PC-3 (cell line): ENCODE data around the gene COPS3. TPM values are rescaled to one million over a fixed set of nuclear protein-coding genes. Genes with fewer than 3 reads are reported as not detected.

Source experiments
- ATAC-seq: fragments of 200-7000 bp; cut with Tn5 transposase; 2 replicates; pipeline ENCODE4 v1.9.1; 2020; ENCODE audit warnings: mild to moderate bottlenecking, moderate library complexity
- BruUV-seq: library from RNA; stranded (reverse); fragments of 400-500 nt; replicated peaks from 2 replicates; lab custom pipeline; 2021; lab: Mats Ljungman, UMichigan
- CTCF ChIA-PET: fragments of 300-600 bp; sonication (Branson Sonifier 250); formaldehyde crosslinking; loops from one replicate; lab custom pipeline; 2022; ENCODE audit warnings: antibody characterized with exemption; lab: Charles Lee
- POLR2A ChIA-PET: fragments of 300-600 bp; sonication (Branson Sonifier 250); formaldehyde crosslinking; loops from one replicate; lab custom pipeline; 2022; ENCODE audit warnings: antibody characterized with exemption; ENCODE audit not compliant: unreplicated experiment; lab: Charles Lee
- DNase-seq: peaks from one replicate; pipeline ENCODE4 v3.0.0-alpha.2; 2015
- H2AFZ ChIP-seq: fragments of 300-600 bp; sonication (generic); 2 replicates; pipeline ENCODE4 v1.6.0; 2016; ENCODE audit warnings: antibody characterized with exemption, low read length
- H3F3A ChIP-seq: fragments of 300-600 bp; sonication (generic); one replicate; pipeline ENCODE4 v1.6.0; 2017; ENCODE audit warnings: antibody characterized with exemption, low read length, control low read depth, mild to moderate bottlenecking; ENCODE audit not compliant: unreplicated experiment
- H3K27ac ChIP-seq: fragments of 300-600 bp; sonication (generic); 2 replicates; pipeline ENCODE4 v1.5.1; 2016; ENCODE audit warnings: mild to moderate bottlenecking, low read length
- H3K27me3 ChIP-seq: fragments of 300-600 bp; sonication (generic); 2 replicates; pipeline ENCODE4 v1.6.1; 2016; ENCODE audit warnings: low read length, mixed read lengths
- H3K36me3 ChIP-seq: fragments of 300-600 bp; sonication (generic); 2 replicates; pipeline ENCODE4 v1.6.1; 2016; ENCODE audit warnings: low read depth, mixed run types, low read length, mixed read lengths
- H3K4me1 ChIP-seq: fragments of 300-600 bp; sonication (generic); 2 replicates; pipeline ENCODE4 v1.5.1; 2016; ENCODE audit warnings: low read length; ENCODE audit not compliant: insufficient read depth
- H3K4me2 ChIP-seq: fragments of 300-600 bp; sonication (generic); 2 replicates; pipeline ENCODE4 v1.6.0; 2016; ENCODE audit warnings: low read length
- H3K4me3 ChIP-seq: fragments of 300-600 bp; sonication (generic); 2 replicates; pipeline ENCODE4 v1.5.1; 2016; ENCODE audit warnings: mild to moderate bottlenecking, low read length, mixed read lengths
- H3K79me2 ChIP-seq: fragments of 300-600 bp; sonication (generic); 2 replicates; pipeline ENCODE4 v1.6.1; 2017; ENCODE audit warnings: low read length, mixed read lengths
- H3K9ac ChIP-seq: fragments of 300-600 bp; sonication (generic); 2 replicates; pipeline ENCODE4 v1.6.0; 2016; ENCODE audit warnings: mild to moderate bottlenecking, low read length
- H3K9me2 ChIP-seq: fragments of 300-600 bp; sonication (generic); replicated peaks from 2 replicates; pipeline ENCODE4 v1.6.1; 2016; ENCODE audit warnings: mixed run types, low read length, mixed read lengths
- H3K9me3 ChIP-seq: fragments of 300-600 bp; sonication (generic); 2 replicates; pipeline ENCODE4 v1.6.1; 2016; ENCODE audit warnings: low read length, mixed read lengths
- H4K20me1 ChIP-seq: fragments of 300-600 bp; sonication (generic); 2 replicates; pipeline ENCODE4 v1.6.1; 2016; ENCODE audit warnings: low read length, mixed read lengths
- CTCF ChIP-seq: fragments of 300-600 bp; sonication (generic); conservative IDR thresholded peaks from 2 replicates; pipeline ENCODE4 v1.5.1; 2017; ENCODE audit warnings: antibody characterized with exemption, low read depth, mild to moderate bottlenecking, low read length
- EZH2 ChIP-seq: fragments of 300-600 bp; sonication (generic); IDR thresholded peaks from one replicate; pipeline ENCODE4 v1.6.1; 2017; ENCODE audit warnings: antibody characterized with exemption, mild to moderate bottlenecking, low read length; ENCODE audit not compliant: unreplicated experiment
- EZH2phosphoT487 ChIP-seq: fragments of 300-600 bp; sonication (generic); IDR thresholded peaks from 2 replicates; pipeline ENCODE4 v1.6.1; 2018; ENCODE audit warnings: mild to moderate bottlenecking, antibody characterized with exemption, low read length, borderline replicate concordance
- intact Hi-C: fragments of 100-400 bp; cut with micrococcal nuclease; formaldehyde crosslinking; loops from 2 replicates; pipeline ENCODE4 v1.9.0; 2023
- total RNA-seq: library from RNA; depleted of rRNA; stranded (reverse); fragments of >200 nt; gene quantifications from 2 replicates; pipeline ENCODE4 v1.2.3, GENCODE V29; 2014

Gene COPS3
- total RNA-seq, 1 experiment from 2014 or later: 205 TPM

- no peaks in the 10 kb centered on the region for H3K27me3 ChIP-seq
- peaks cover 5% of the 10 kb centered on the region for H3K79me2 ChIP-seq
- TF ChIP-seq EZH2 (no peak), CTCF (no peak), EZH2phosphoT487 (no peak)
- no peak overlapping the region for H3K27ac ChIP-seq
- ChIA-PET CTCF (no interaction called here), POLR2A (no interaction called here)
- no peaks in the 10 kb centered on the region for H3K9me2 ChIP-seq
- H3K4me2 ChIP-seq: no peak overlapping the region
- no TSS peak for BruUV-seq
- no peak overlapping the region for H3K4me3 ChIP-seq
- no peaks in the 10 kb centered on the region for H3F3A ChIP-seq
- no peaks in the 10 kb centered on the region for H3K36me3 ChIP-seq
- intact Hi-C loops: no loop called here
- no peaks in the 10 kb centered on the region for H4K20me1 ChIP-seq
- DNase-seq (no peak), ATAC-seq (no peak)
- H3K9me3 ChIP-seq: no peaks in the 10 kb centered on the region
- H3K9ac ChIP-seq: no peak overlapping the region
- H2AFZ ChIP-seq: no peak overlapping the region
- peaks cover 32% of the 10 kb centered on the region for H3K4me1 ChIP-seq
These were observed 19.9 kb upstream of the COPS3 start for GRCh38 chr17:17300624-17301568.

- H3K9ac ChIP-seq: no peak overlapping the region
- H3K4me1 ChIP-seq: peaks cover 23% of the 10 kb centered on the region
- CTCF ChIA-PET: no interaction called here
- H3K79me2 ChIP-seq: no peaks in the 10 kb centered on the region
- no peaks in the 10 kb centered on the region for H3K36me3 ChIP-seq
- no peaks in the 10 kb centered on the region for H3F3A ChIP-seq
- no peak for ATAC-seq
- peak; percentile 50 for DNase-seq
- intact Hi-C loops: no loop called here
- no peak overlapping the region for H3K4me3 ChIP-seq
- no peaks in the 10 kb centered on the region for H3K9me2 ChIP-seq
- no peaks in the 10 kb centered on the region for H4K20me1 ChIP-seq
- H3K4me2 ChIP-seq: 0 out of 2 replicates have a peak overlapping the region, but pooled peaks have one; percentile 3
- H3K27me3 ChIP-seq: no peaks in the 10 kb centered on the region
- H3K27ac ChIP-seq: no peak overlapping the region
- POLR2A ChIA-PET: no interaction called here
- TF ChIP-seq EZH2phosphoT487 (no peak), EZH2 (no peak), CTCF (no peak)
- H3K9me3 ChIP-seq: no peaks in the 10 kb centered on the region
- BruUV-seq: no TSS peak
- H2AFZ ChIP-seq: no peak overlapping the region
These were observed 17.1 kb upstream of the COPS3 start for GRCh38 chr17:17298108-17298507.

- DNase-seq: peak; percentile 84
- Histone ChIP-seq H3K4me2 (peak overlapping the region; percentile 45), H3F3A (no peaks in the 10 kb centered on the region), H3K79me2 (no peaks in the 10 kb centered on the region), H3K4me3 (no peak overlapping the region), H3K9me3 (no peaks in the 10 kb centered on the region), H3K27ac (no peak overlapping the region), H3K36me3 (no peaks in the 10 kb centered on the region), H3K27me3 (no peaks in the 10 kb centered on the region), H2AFZ (no peak overlapping the region), H3K9me2 (no peaks in the 10 kb centered on the region), H3K9ac (no peak overlapping the region), H3K4me1 (peaks cover 19% of the 10 kb centered on the region), H4K20me1 (no peaks in the 10 kb centered on the region)
- ChIA-PET POLR2A (no interaction called here), CTCF (no interaction called here)
- intact Hi-C loops: no loop called here
- BruUV-seq: no TSS peak
- TF ChIP-seq EZH2 (no peak), CTCF (no peak), EZH2phosphoT487 (no peak)
- peak; percentile 95 for ATAC-seq
These were observed 16.2 kb upstream of the COPS3 start for GRCh38 chr17:17297217-17297616.
